ENCODE data around the gene FTL.

FTL gene

GRCh38 chr19:48965806-48966540, 864 bp downstream of the FTL start:
- peak; percentile 88 for DNase-seq (ENCODE audit: low spot score)

- no peak for DNase-seq (ENCODE audit: low spot score)
Observed at GRCh38 chr19:48966541-48967345, 1.6 kb downstream of the FTL start.

GRCh38 chr19:48967346-48968178, 2.5 kb downstream of the FTL start:
- DNase-seq (ENCODE audit: low spot score): peak; percentile 76

GRCh38 chr19:48968179-48968661, 3.1 kb downstream of the FTL start:
- no peak for DNase-seq (ENCODE audit: low spot score)

GRCh38 chr19:48968813-48969218, 3.7 kb downstream of the FTL start:
- no peak for DNase-seq (ENCODE audit: low spot score)

GRCh38 chr19:48969276-48970138, 4.4 kb downstream of the FTL start:
- DNase-seq (ENCODE audit: low spot score): no peak

- DNase-seq (ENCODE audit: low spot score): no peak
Observed at GRCh38 chr19:48970139-48970766, 5.1 kb downstream of the FTL start.

GRCh38 chr19:48970923-48971395, 5.8 kb downstream of the FTL start:
- DNase-seq (ENCODE audit: low spot score): peak; percentile 68

GRCh38 chr19:48975947-48976847, 11.1 kb downstream of the FTL start:
- no peak for DNase-seq (ENCODE audit: low spot score)

- no peak for DNase-seq (ENCODE audit: low spot score)
Observed at GRCh38 chr19:48977061-48977460, 12.0 kb downstream of the FTL start.

- no peak for DNase-seq (ENCODE audit: low spot score)
Observed at GRCh38 chr19:48982280-48982679, 17.2 kb downstream of the FTL start.

GRCh38 chr19:48985711-48986110, 20.6 kb downstream of the FTL start:
- DNase-seq (ENCODE audit: low spot score): no peak

GRCh38 chr19:48986211-48986610, 21.1 kb downstream of the FTL start:
- no peak for DNase-seq (ENCODE audit: low spot score)

- DNase-seq (ENCODE audit: low spot score): no peak
Observed at GRCh38 chr19:48987323-48987722, 22.2 kb downstream of the FTL start.

GRCh38 chr19:48988286-48988685, 23.2 kb downstream of the FTL start:
- no peak for DNase-seq (ENCODE audit: low spot score)

GRCh38 chr19:48988860-48989259, 23.8 kb downstream of the FTL start:
- no peak for DNase-seq (ENCODE audit: low spot score)

- no peak for DNase-seq (ENCODE audit: low spot score)
Observed at GRCh38 chr19:48989701-48990291, 24.7 kb downstream of the FTL start.

- DNase-seq (ENCODE audit: low spot score): no peak
Observed at GRCh38 chr19:48990400-48990799, 25.3 kb downstream of the FTL start.

GRCh38 chr19:48991011-48991609, 26.0 kb downstream of the FTL start:
- DNase-seq (ENCODE audit: low spot score): no peak
